ENCODE results near the gene NHLRC3.
"Not testable (repeated sequence)": the region's sequence is repeated elsewhere in the genome, so short reads cannot be mapped to it uniquely, and the experiment has no call there.

The NHLRC3 gene

DNA sequence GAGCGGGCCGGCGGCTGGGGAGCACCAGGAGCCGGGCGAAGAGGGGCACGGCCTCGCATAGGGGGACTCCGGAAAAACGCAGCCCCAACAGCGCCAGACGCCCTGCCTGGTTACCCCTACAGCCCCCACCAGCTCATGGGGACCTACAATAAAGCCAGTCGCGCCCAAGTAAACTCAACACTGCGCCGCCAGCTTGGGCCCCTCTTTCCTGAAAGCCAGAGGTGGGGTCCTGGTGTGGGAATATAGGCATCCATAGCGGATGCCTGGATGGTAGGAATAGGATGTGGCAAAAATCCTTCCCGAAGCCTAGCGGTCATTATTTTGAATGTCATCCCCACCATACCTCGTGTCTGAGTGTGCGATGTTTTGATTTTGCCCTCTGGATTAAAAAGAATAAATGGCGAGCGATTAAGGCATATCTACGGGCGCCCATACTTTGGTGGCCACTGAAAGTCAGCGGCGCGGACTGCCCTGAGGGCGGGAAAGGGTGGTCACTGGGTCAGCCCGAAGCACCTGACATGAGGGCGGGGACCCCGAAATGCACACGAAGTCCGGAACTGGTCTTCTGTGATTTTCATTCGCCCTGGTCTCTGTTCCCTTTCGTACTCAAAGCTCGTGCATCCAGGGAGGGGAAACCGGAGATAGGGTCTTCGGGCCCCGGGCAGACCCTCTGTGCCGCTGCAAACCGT lies at the start of gene NHLRC3, which contains the start of gene PROSER1:
TSS of gene NHLRC3 (plus strand) at position 577 of the 689 bp plus-strand sequence. CDS start 184 bp downstream, outside the sequence.
TSS of gene PROSER1 (minus strand) at position 210 of the 689 bp plus-strand sequence. CDS start 847 bp downstream, outside the sequence.
- in situ Hi-C loops (cut with MboI; ENCODE audit: low sequenced_read_pairs) = no loop called here

- in situ Hi-C loops (cut with MboI; ENCODE audit: low sequenced_read_pairs) = no loop called here
These were observed 47.6 kb upstream of the NHLRC3 start, which contains the start of gene STOML3 for GRCh38 chr13:38990693-38991092. TSS of gene STOML3 (minus strand) at chr13:38990831. CDS start at chr13:38990721, 110 bp downstream.

GRCh38 chr13:38993381-38993780 lies 44.9 kb upstream of the NHLRC3 start:
- in situ Hi-C loops (cut with MboI; ENCODE audit: low sequenced_read_pairs) = no loop called here

DNA sequence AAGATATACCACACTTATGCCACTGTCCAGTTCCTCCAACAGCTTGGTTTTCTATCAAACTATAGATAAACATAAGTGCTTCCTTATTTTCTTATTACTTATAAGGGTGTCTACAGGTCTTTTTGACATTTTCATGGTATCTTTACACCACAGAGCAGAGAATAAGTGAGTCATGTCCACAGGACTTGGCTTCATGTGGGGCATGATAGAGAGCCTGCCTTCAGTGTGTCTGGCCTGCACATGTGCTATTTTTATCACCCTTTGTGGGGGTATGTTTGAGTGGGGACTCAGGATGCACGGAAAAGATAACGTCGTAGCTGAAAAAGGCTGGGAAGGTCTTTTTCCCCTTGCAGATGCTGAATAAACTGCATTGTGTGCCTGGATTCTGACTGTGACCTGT lies 39.5 kb upstream of the NHLRC3 start:
- in situ Hi-C loops (cut with MboI; ENCODE audit: low sequenced_read_pairs) = no loop called here

DNA sequence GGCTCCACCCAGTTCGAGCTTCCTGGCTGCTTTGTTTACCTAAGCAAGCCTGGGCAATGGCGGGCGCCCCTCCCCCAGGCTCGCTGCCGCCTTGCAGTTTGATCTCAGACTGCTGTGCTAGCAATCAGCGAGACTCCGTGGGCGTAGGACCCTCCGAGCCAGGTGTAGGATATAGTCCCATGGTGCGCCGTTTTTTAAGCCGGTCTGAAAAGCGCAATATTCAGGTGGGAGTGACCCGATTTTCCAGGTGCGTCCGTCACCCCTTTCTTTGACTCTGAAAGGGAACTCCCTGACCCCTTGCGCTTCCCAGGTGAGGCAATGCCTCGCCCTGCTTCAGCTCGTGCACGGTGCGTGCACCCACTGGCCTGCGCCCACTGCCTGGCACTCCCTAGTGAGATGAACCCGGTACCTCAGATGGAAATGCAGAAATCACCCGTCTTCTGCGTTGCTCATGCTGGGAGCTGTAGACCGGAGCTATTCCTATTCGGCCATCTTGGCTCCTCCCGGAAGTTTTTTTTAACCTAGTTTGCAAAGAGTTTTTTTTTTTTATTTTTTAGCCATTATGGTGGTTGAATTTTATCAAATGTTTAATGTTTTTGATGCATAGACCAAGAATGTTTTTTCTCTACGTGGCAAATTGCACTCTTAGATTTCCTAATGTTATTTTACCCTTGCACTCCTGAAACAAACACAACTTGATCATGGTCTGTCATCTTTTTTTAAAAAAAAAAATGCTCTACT lies 31.7 kb upstream of the NHLRC3 start:
- in situ Hi-C loops (cut with MboI; ENCODE audit: low sequenced_read_pairs) = not testable (repeated sequence)

- in situ Hi-C loops (cut with MboI; ENCODE audit: low sequenced_read_pairs) = no loop called here
These were observed 25.6 kb upstream of the NHLRC3 start for GRCh38 chr13:39012608-39013007.

GRCh38 chr13:39013462-39013861 lies 24.8 kb upstream of the NHLRC3 start:
- in situ Hi-C loops (cut with MboI; ENCODE audit: low sequenced_read_pairs) = no loop called here

DNA sequence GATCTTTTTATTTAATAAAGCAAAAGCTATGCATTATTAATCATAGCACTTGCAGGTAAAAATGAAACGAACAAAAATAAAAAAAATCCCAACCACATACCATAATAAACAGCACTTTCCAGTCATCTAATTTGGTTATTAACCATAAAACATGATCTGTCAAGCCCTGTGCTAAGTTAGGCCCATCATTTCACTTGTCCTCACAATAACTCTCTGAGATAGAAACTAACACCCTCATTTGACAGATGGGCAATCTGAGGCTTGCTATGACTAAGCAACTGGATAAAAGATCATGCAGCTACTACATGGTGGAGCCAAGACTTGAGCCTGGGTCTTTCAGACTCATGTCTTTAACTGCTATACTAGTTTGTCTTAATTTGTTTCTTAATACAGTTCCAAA lies 22.2 kb upstream of the NHLRC3 start:
- in situ Hi-C loops (cut with MboI; ENCODE audit: low sequenced_read_pairs) = no loop called here

DNA sequence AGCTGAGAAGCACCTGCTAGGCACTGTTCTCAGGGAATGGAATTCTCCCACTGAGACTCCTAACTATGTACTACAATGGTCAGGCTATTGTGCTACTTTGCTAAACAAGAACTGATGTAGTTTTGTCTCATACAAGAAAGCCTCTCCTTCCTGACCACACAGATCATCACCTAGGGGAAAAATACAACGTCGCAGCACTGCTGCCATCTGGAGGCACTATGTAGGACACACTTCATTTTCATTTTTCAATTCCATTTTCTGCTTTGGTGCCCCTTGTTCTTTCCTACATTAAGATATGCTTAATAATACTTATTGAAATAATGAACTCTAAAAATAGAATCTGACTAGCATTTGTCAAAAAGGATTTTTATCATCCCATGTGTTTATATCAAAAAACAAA lies 21.5 kb upstream of the NHLRC3 start:
- in situ Hi-C loops (cut with MboI; ENCODE audit: low sequenced_read_pairs) = no loop called here

DNA sequence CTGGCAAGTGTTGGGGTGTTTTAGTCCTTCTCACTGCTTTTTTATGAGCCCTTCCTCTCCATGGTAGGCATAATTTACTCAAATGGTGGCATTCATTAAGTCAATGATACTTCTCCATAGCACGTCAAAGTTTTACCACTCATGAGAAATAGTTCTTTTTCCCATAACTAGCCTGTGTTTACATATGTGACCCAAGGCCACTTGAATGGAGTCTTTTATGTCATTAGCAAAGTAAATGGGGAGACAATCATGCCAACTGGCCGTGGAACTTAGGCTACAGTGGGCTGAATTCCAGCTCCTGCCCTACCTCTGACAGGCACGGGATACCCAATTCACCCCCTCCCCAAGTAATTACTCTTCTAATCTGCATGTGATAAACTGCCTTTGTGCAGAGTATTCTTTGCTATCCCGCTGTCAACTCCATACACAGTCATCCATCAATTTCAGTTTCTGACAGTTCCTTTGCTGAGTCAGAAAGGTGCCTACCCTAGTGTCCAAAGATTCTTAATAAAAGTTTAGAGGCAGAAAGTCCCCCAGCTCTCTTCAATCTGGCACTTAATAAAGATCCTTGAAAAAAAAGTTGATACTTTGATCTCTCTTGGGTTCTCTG lies 17.3 kb upstream of the NHLRC3 start:
- in situ Hi-C loops (cut with MboI; ENCODE audit: low sequenced_read_pairs) = no loop called here

GRCh38 chr13:39023316-39023715 lies 14.9 kb upstream of the NHLRC3 start:
- in situ Hi-C loops (cut with MboI; ENCODE audit: low sequenced_read_pairs) = no loop called here

- in situ Hi-C loops (cut with MboI; ENCODE audit: low sequenced_read_pairs) = no loop called here
These were observed 14.5 kb upstream of the NHLRC3 start for GRCh38 chr13:39023761-39024160.

- in situ Hi-C loops (cut with MboI; ENCODE audit: low sequenced_read_pairs) = no loop called here
These were observed 12.8 kb upstream of the NHLRC3 start for GRCh38 chr13:39025433-39025839.

DNA sequence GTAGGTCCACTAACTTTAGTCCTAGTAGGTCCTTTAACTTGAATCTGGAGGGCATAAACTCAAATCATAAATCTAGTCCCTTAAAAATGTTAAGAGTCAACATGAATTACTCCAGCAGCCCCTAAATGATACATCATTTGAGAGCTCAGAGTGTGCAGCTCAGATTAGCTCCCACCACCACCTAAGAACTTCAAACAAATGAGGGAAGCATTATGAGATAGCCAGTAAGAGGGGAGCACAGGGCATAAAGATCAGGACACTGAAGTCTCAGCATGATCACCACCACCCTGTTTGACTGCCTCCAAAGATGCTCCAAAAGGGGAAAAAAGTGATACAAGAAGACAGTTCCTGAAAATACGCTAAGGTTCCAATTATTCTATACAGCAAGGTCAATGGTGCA lies 6.1 kb upstream of the NHLRC3 start:
- in situ Hi-C loops (cut with MboI; ENCODE audit: low sequenced_read_pairs) = no loop called here

DNA sequence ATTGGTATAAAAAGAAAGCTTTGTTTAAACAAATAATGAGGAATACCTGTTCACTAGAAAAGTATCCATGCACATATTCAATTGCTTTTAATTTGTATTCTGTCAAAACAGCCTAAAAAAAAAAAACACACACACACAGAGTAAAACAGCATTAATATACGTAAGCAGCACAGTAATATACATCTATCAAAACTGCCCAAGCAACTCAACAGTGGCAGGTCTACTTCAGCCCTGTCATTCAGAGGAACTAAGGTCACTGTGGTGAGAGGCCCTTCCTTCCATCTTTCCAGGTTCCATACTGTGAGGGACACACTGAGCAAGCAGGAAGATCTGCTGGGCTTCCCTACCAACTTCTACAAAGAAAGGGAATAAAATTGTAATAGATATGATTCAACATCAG lies 4.2 kb upstream of the NHLRC3 start:
- in situ Hi-C loops (cut with MboI; ENCODE audit: low sequenced_read_pairs) = no loop called here

GRCh38 chr13:39035204-39035603 lies 3.1 kb upstream of the NHLRC3 start:
- in situ Hi-C loops (cut with MboI; ENCODE audit: low sequenced_read_pairs) = no loop called here

DNA sequence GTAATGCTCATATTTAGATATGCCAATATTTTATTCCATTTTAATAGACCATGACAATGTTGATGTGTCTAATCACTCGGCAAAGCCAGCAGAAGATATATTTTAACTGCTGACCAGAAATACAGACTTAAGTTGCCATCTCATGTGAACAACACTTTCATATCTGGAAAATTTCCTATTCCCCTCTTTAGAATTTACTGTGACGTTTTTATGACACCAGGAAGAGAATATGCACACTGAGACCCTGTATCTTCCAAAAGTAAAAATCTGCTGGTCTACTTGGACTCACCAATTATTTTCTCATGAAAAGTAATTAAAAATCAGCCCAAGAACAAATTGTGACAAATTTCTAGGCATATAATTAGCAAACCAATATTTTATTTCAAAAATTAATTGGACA lies 2.5 kb upstream of the NHLRC3 start:
- in situ Hi-C loops (cut with MboI; ENCODE audit: low sequenced_read_pairs) = no loop called here

DNA sequence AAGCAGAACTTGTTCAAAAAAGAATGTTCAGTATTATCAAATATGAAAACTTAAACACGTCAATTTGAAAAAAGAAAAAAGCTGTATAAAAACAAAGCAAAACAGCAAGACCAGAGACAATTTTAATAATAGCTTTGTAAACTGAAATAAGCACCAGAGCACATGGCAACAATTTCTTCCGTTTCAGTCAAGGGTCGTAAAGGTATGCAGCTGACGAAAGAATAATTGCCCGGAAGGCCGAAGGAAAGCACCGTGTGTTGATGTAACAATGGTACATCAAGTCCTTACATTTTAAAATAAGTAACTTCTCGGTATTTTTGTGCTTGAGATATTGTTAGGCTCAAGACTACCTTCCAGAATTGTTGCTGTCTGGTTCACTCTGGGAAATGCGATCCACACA lies 2.0 kb upstream of the NHLRC3 start:
- in situ Hi-C loops (cut with MboI; ENCODE audit: low sequenced_read_pairs) = no loop called here

GRCh38 chr13:39037410-39037879 lies 811 bp upstream of the NHLRC3 start:
- in situ Hi-C loops (cut with MboI; ENCODE audit: low sequenced_read_pairs) = no loop called here

DNA sequence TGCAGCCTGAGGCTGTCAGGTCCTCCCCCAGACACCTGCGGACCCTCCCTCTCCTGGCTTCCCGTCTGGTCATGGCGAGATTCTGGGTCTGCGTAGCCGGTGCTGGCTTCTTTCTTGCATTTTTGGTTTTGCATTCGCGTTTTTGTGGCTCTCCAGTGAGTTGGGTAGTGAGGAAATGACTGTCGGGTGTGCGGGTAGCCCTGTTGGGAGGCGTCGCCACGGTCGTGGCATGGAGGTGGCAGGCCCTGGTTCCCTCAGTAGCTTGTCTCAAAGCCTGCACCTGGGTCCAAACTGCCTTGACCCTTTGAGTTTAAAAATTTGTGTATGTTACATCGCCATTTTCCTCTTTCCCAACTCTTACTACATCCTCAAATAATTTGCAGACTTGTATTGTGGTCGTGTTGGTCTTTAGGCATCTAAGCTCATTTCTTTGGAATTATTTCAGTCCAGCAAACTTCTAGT lies 344 bp downstream of the NHLRC3 start:
- in situ Hi-C loops (cut with MboI; ENCODE audit: low sequenced_read_pairs) = no loop called here

DNA sequence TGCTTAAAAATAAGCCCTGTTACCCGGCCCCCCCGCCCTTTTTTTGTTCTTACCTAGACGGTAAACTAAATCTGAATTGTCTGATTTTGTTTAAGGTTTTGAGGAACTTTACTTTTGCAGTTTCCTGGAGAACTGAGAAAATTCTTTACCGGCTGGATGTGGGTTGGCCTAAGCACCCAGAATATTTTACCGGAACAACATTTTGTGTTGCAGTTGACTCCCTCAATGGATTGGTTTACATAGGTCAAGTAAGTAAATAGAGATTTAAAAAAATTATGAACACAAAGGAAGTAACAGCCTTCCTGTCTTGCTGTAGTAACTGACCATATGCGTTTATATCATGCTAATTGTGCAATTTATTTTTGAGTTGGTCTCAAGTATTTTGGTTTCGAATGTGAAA lies 785 bp downstream of the NHLRC3 start:
- in situ Hi-C loops (cut with MboI; ENCODE audit: low sequenced_read_pairs) = no loop called here

DNA sequence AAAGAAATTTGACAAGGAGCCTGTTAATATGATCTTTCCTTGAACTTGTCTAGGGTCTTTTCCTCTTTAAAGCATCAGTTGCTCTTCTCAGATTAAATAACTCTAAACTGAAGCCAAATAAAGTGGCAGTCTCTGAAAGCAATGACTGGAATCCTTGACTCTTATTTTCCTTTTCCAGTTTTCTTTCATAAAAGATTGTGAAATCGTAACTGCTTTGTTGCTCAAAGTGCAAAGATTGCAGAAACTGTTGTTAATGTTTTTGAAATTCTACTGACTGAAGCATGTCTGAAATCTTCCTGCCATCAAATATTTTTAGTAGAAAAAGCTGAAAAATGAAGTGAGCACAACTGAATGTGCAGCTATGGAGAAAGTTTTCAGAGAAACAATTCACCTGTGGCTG lies 1.9 kb downstream of the NHLRC3 start:
- in situ Hi-C loops (cut with MboI; ENCODE audit: low sequenced_read_pairs) = no loop called here

All from HL-60/S4 (cell line).